ENCODE measurements around the gene C1orf174. TPM values are rescaled to one million over a fixed set of nuclear protein-coding genes. Genes with fewer than 3 reads are reported as not detected.

Gene C1orf174
- total and polyA plus RNA-seq, 2 donors (not counting 1 experiment from before 2014, with no cell fraction given), result 24.1 to 39.6 TPM

DNA sequence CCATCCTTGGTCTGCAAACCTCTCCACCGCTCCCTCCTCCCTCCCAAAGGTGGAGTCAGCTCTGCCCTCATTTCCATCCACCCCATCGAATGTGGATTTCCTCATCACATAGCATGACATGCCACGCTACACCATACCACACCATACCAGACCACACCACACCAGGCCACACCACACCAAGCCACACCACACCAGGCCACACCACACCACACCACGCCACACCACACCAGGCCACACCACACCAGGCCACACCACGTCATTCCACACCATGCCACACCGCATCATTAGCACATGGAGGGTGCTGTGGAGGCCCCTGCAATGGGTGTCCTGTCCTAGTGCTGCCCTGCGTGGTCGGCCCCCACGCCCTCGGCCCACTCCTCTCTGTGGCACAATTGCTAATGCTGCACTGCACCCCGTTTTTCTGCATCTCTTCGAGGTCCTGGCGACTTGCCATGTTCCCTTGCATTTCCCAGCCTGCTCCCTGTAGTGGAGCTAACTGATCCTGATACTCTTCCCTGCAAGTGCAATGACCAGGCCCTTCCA lies 31.5 kb downstream of the C1orf174 start:
- Histone ChIP-seq H3K36me3 (ENCODE audit: control insufficient read depth, insufficient read depth, low read length) (peaks cover 5% of the 10 kb centered on the region), H3K27ac (ENCODE audit: insufficient read depth, low read length) (no peak overlapping the region), H2AFZ (ENCODE audit: low read length) (no peak overlapping the region), H3K4me1 (ENCODE audit: control insufficient read depth, extremely low read depth, insufficient read depth, low read length) (no peaks in the 10 kb centered on the region), H3K79me2 (ENCODE audit: control insufficient read depth, insufficient read depth, low read length) (no peaks in the 10 kb centered on the region), H3K9ac (ENCODE audit: insufficient read depth, low read length) (no peak overlapping the region), H4K20me1 (ENCODE audit: control insufficient read depth, extremely low read depth, insufficient read depth, low read length) (no peaks in the 10 kb centered on the region), H3K4me2 (ENCODE audit: extremely low read depth, insufficient read depth, low read length) (no peak overlapping the region), H3K4me3 (replicated peaks in 1 of 4; ENCODE audit: control extremely low read depth in 1 of 4, insufficient read depth in 1 of 4, low read depth in 3 of 4, low read length in 4 of 4) (no peak overlapping the region), H3K27me3 (ENCODE audit: control insufficient read depth, insufficient read depth, low read length) (no peaks in the 10 kb centered on the region), H3K9me3 (ENCODE audit: control insufficient read depth, insufficient read depth, low read depth, low read length) (no peaks in the 10 kb centered on the region)
- no peak for DNase-seq (ENCODE audit: low read depth in 2 of 2)
- TF ChIP-seq, protein P1, sequence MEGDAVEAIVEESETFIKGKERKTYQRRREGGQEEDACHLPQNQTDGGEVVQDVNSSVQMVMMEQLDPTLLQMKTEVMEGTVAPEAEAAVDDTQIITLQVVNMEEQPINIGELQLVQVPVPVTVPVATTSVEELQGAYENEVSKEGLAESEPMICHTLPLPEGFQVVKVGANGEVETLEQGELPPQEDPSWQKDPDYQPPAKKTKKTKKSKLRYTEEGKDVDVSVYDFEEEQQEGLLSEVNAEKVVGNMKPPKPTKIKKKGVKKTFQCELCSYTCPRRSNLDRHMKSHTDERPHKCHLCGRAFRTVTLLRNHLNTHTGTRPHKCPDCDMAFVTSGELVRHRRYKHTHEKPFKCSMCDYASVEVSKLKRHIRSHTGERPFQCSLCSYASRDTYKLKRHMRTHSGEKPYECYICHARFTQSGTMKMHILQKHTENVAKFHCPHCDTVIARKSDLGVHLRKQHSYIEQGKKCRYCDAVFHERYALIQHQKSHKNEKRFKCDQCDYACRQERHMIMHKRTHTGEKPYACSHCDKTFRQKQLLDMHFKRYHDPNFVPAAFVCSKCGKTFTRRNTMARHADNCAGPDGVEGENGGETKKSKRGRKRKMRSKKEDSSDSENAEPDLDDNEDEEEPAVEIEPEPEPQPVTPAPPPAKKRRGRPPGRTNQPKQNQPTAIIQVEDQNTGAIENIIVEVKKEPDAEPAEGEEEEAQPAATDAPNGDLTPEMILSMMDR (conservative IDR thresholded peaks at IDR 0.05 in 1 of 2, IDR thresholded peaks at IDR 0.05 in 1 of 2; ENCODE audit: low read depth in 1 of 2, low read length in 2 of 2), result no peak
- no peak for TF ChIP-seq EZH2 (IDR thresholded peaks at IDR 0.05; ENCODE audit: low read length, missing control alignments)

DNA sequence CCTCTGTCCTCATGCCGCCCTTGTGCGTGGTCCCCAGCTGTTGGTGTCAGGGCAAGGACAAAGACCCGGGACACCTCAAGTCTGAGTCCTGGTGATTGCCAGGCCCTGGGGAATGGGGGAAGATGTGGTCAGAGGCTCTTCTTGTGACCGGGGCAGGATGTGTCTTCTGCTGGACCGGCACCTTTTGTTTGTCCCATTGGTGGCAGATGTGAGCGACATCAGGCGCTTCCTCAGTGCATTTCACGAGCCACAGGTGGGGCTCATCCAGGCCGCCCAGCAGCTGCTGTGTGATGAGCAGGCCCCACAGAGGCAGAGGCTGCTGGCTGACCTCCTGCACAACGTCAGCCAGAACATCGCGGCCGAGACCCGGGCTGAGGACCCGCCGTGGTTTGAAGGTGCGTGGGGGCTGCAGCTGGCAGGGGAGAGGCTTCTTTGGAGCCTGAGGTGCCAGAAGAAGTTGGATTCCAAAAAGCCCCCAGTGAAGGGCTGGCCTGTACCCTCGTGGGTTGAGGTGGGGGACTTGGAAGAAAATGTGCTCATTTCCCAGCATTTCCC lies 34.4 kb downstream of the C1orf174 start:
- Histone ChIP-seq H3K4me1 (ENCODE audit: control insufficient read depth, extremely low read depth, insufficient read depth, low read length) (no peaks in the 10 kb centered on the region), H4K20me1 (ENCODE audit: control insufficient read depth, extremely low read depth, insufficient read depth, low read length) (no peaks in the 10 kb centered on the region), H3K4me2 (ENCODE audit: extremely low read depth, insufficient read depth, low read length) (no peak overlapping the region), H3K9ac (ENCODE audit: insufficient read depth, low read length) (no peak overlapping the region), H3K27ac (ENCODE audit: insufficient read depth, low read length) (no peak overlapping the region), H3K9me3 (ENCODE audit: control insufficient read depth, insufficient read depth, low read depth, low read length) (no peaks in the 10 kb centered on the region), H3K79me2 (ENCODE audit: control insufficient read depth, insufficient read depth, low read length) (no peaks in the 10 kb centered on the region), H3K27me3 (ENCODE audit: control insufficient read depth, insufficient read depth, low read length) (no peaks in the 10 kb centered on the region), H2AFZ (ENCODE audit: low read length) (no peak overlapping the region), H3K4me3 (replicated peaks in 1 of 4; ENCODE audit: control extremely low read depth in 1 of 4, insufficient read depth in 1 of 4, low read depth in 3 of 4, low read length in 4 of 4) (no peak overlapping the region), H3K36me3 (ENCODE audit: control insufficient read depth, insufficient read depth, low read length) (peaks cover 5% of the 10 kb centered on the region)
- TF ChIP-seq, protein P1 (conservative IDR thresholded peaks at IDR 0.05 in 1 of 2, IDR thresholded peaks at IDR 0.05 in 1 of 2; ENCODE audit: low read depth in 1 of 2, low read length in 2 of 2), result no peak
- TF ChIP-seq EZH2 (IDR thresholded peaks at IDR 0.05; ENCODE audit: low read length, missing control alignments), result no peak
- DNase-seq (ENCODE audit: low read depth in 2 of 2), result no peak

DNA sequence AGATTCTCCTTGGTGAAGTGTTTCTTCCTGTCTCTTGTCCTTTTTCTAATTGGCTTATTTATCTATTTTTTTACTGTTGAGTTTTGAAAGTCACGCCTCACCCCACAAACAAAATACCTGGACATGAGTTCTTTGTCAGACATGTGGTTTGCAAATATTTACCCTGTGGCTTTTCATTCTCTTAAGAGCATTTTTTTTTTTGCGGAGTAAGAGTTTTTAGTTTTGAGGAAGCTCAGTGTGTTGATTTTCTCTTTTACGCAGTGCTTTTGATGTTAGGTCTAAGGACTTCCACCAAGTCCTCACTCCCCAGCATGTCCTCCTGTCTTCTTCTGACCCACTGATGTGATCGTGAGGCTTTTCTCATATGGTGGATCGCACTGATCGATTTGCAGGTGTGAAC lies 35.2 kb downstream of the C1orf174 start:
- Histone ChIP-seq H3K9me3 (ENCODE audit: control insufficient read depth, insufficient read depth, low read depth, low read length) (no peaks in the 10 kb centered on the region), H3K27ac (ENCODE audit: insufficient read depth, low read length) (no peak overlapping the region), H3K4me3 (replicated peaks in 1 of 4; ENCODE audit: control extremely low read depth in 1 of 4, insufficient read depth in 1 of 4, low read depth in 3 of 4, low read length in 4 of 4) (no peak overlapping the region), H3K27me3 (ENCODE audit: control insufficient read depth, insufficient read depth, low read length) (no peaks in the 10 kb centered on the region), H3K4me1 (ENCODE audit: control insufficient read depth, extremely low read depth, insufficient read depth, low read length) (no peaks in the 10 kb centered on the region), H3K4me2 (ENCODE audit: extremely low read depth, insufficient read depth, low read length) (no peak overlapping the region), H3K79me2 (ENCODE audit: control insufficient read depth, insufficient read depth, low read length) (no peaks in the 10 kb centered on the region), H4K20me1 (ENCODE audit: control insufficient read depth, extremely low read depth, insufficient read depth, low read length) (no peaks in the 10 kb centered on the region), H2AFZ (ENCODE audit: low read length) (no peak overlapping the region), H3K9ac (ENCODE audit: insufficient read depth, low read length) (no peak overlapping the region), H3K36me3 (ENCODE audit: control insufficient read depth, insufficient read depth, low read length) (peaks cover 5% of the 10 kb centered on the region)
- no peak for TF ChIP-seq EZH2 (IDR thresholded peaks at IDR 0.05; ENCODE audit: low read length, missing control alignments)
- TF ChIP-seq, protein P1 (conservative IDR thresholded peaks at IDR 0.05 in 1 of 2, IDR thresholded peaks at IDR 0.05 in 1 of 2; ENCODE audit: low read depth in 1 of 2, low read length in 2 of 2), result no peak
- no peak for DNase-seq (ENCODE audit: low read depth in 2 of 2)

Measured in fibroblast of lung (primary cell).